ENCODE results near the gene KMO. TPM values are rescaled to one million over a fixed set of nuclear protein-coding genes. Genes with fewer than 3 reads are reported as not detected.

Gene KMO
- total RNA-seq, 1 donor from 2014 or later: 0.17 TPM

DNA sequence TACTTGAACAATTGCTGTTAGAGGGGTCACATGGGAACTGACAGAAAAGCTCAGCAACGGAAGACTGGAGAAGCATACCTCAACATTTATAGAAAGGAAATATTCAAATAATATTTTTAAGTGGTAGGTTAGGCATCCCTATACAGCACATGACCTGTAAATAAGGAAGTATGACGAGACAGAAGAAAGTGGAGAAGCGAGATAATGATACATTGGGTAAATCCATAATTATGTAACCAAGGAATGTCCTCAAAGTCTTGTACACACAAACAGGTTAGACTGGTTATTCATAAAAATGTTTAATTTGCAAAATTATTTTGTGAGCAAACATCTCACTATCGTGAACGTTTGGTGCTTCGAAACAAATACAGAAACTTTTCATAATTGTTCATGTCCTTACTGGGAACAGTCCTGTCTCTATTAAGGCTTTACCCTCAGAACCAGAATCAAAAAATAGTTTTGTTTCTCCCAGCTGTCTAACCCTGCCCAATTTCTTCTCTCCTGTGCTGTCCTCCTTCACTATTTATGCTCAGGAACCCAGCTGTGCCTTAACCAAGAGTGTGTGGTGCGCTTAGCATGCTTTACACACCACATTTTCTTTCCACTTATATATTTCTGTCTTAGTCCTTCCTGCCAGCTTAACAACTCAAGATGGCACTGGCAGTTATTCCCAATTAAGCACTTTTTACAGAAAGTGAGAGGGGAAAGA, 10.2 kb downstream of the KMO start:
- no peaks in the 10 kb centered on the region for H3K27me3 ChIP-seq (ENCODE audit: control insufficient read depth, insufficient read depth, low read length)
- no peak for DNase-seq (ENCODE audit: low read depth)
- H3K4me3 ChIP-seq (ENCODE audit: low read depth, low read length): no peak overlapping the region
- H3K36me3 ChIP-seq (ENCODE audit: control insufficient read depth, insufficient read depth, low read length): no peaks in the 10 kb centered on the region
- TF ChIP-seq, protein P1, sequence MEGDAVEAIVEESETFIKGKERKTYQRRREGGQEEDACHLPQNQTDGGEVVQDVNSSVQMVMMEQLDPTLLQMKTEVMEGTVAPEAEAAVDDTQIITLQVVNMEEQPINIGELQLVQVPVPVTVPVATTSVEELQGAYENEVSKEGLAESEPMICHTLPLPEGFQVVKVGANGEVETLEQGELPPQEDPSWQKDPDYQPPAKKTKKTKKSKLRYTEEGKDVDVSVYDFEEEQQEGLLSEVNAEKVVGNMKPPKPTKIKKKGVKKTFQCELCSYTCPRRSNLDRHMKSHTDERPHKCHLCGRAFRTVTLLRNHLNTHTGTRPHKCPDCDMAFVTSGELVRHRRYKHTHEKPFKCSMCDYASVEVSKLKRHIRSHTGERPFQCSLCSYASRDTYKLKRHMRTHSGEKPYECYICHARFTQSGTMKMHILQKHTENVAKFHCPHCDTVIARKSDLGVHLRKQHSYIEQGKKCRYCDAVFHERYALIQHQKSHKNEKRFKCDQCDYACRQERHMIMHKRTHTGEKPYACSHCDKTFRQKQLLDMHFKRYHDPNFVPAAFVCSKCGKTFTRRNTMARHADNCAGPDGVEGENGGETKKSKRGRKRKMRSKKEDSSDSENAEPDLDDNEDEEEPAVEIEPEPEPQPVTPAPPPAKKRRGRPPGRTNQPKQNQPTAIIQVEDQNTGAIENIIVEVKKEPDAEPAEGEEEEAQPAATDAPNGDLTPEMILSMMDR (IDR thresholded peaks at IDR 0.05; ENCODE audit: insufficient read depth, low read length, poor library complexity, severe bottlenecking): no peak

DNA sequence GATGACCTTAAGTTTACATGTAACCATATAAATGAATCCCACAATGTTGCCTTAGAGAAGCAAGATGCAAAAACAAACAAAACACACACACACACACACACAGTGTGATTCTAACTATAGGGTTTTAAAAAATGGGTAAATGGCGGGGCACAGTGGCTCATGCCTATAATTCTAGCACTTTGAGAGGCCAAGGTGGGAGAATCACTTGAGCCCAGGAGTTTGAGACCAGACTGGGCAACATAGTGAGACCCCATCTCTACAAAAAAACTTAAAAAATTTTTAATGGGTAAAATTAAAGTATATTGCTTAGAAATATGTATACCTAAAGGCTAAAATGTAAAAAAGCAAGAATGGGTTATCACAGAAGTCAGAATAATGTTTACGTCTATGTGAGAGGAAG, 15.8 kb downstream of the KMO start:
- H3K36me3 ChIP-seq (ENCODE audit: control insufficient read depth, insufficient read depth, low read length): no peaks in the 10 kb centered on the region
- TF ChIP-seq, protein P1 (IDR thresholded peaks at IDR 0.05; ENCODE audit: insufficient read depth, low read length, poor library complexity, severe bottlenecking): no peak
- DNase-seq (ENCODE audit: low read depth): no peak

DNA sequence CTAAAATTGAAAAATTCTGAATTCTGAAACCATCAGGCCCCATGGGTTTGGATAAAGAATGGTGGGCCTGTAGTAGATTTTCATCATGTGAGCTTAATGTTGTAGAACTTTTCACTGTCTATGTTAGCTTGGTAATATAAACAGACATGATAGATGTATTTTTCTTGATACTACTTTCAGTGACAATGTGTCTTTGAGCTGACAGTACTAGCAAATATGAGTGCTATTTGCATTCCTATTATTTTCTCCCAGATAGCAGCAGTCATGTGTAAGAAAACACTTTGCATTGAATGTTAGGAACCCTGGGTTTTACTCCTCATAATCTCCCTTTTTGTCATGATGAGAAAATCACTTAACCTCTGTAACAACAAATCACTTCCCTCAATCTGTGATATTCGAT, 18.1 kb downstream of the KMO start:
- no peaks in the 10 kb centered on the region for H3K27me3 ChIP-seq (ENCODE audit: control insufficient read depth, insufficient read depth, low read length)
- H3K36me3 ChIP-seq (ENCODE audit: control insufficient read depth, insufficient read depth, low read length): no peaks in the 10 kb centered on the region
- TF ChIP-seq, protein P1 (IDR thresholded peaks at IDR 0.05; ENCODE audit: insufficient read depth, low read length, poor library complexity, severe bottlenecking): no peak
- H3K4me3 ChIP-seq (ENCODE audit: low read depth, low read length): no peak overlapping the region
- no peak for DNase-seq (ENCODE audit: low read depth)

More for the DNA sequence above, 15.8 kb downstream of the KMO start:
- no peaks in the 10 kb centered on the region for H3K27me3 ChIP-seq (ENCODE audit: control insufficient read depth, insufficient read depth, low read length)
- no peak overlapping the region for H3K4me3 ChIP-seq (ENCODE audit: low read depth, low read length)

DNA sequence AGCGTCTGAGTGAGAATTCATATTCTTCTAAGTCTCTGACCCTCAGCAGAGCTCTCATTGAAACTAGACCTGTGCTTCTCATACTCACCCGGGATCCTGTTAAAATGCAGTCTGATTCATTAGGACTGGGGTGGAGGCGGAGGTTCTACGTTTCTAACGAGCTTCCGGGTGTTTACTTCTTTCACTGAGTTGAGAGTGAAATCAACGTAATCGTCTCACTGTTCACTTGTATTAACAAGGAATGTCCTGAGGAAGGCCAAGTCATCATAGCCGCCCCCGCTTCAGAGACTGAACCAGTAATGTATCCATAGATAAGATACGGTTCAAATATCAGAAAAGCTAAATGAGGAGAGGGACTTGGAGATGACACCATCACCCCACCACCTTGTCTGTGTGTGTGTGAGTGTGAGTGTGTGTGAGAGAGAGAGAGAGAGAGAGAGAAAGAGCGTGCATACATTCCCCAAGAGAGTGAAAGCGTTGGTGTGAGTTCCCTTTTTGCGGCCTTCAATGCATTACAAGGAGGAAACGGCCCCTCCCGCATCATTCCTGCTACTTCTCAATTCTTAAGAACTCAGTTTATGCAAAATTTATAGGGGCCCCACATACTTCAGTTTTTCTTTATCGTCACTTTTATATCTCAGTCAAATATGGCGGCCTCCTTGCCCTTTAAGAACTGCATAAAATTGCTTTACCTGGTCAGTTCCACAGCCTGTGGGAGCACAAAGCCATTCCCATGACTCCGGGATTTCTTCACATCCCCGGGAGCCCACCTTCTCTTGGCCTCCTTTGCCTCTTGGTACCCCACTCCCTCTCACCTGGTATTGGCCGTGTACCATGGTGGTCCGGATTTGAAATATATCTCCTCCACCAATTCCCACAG, 19.8 kb downstream of the KMO start:
- DNase-seq (ENCODE audit: low read depth): no peak
- TF ChIP-seq, protein P1 (IDR thresholded peaks at IDR 0.05; ENCODE audit: insufficient read depth, low read length, poor library complexity, severe bottlenecking): no peak
- Histone ChIP-seq H3K4me3 (ENCODE audit: low read depth, low read length) (no peak overlapping the region), H3K27me3 (ENCODE audit: control insufficient read depth, insufficient read depth, low read length) (no peaks in the 10 kb centered on the region), H3K36me3 (ENCODE audit: control insufficient read depth, insufficient read depth, low read length) (no peaks in the 10 kb centered on the region)

DNA sequence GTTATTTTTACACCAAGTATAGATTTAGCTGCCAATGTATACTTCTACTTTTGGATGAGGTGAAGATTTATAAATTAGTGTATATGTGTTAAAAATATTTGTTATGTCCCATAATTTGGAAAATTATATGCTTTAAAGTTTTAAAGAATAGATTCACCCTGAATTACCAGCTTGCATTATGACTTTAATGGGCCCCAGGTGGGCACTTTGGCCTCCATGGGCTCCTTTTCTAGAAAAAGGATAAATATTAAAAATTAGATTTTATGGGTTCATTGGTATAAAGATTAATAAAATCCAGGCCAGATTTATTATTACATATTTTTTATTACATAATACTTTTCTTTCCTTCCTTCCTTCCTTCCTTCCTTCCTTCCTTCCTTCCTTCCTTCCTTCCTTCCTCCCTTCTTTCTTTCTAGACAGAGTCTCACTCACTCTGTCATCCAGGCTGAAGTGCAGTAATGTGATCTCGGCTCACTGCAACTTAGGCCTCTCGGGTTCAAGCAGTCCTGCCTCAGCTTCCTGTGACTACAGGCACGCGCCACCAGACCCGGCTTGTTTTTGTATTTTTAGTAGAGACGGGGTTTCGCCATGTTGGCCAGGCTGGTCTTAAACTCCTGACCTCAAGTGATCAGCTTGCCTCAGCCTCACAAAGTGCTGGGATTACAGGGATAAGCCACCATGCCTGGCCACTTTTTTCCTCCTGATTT, 21.9 kb downstream of the KMO start:
- TF ChIP-seq, protein P1 (IDR thresholded peaks at IDR 0.05; ENCODE audit: insufficient read depth, low read length, poor library complexity, severe bottlenecking): no peak
- H3K27me3 ChIP-seq (ENCODE audit: control insufficient read depth, insufficient read depth, low read length): no peaks in the 10 kb centered on the region
- DNase-seq (ENCODE audit: low read depth): no peak
- H3K36me3 ChIP-seq (ENCODE audit: control insufficient read depth, insufficient read depth, low read length): no peaks in the 10 kb centered on the region
- no peak overlapping the region for H3K4me3 ChIP-seq (ENCODE audit: low read depth, low read length)

All from kidney epithelial cell (primary cell).